GM18498 (cell line): Measurements from ENCODE around the gene CIPC.
A peak's percentile ranks its signal among the peaks of the same experiment; 100 is the strongest.

ENCODE experiments used
- ATAC-seq: cut with Tn5 transposase; IDR thresholded peaks from one replicate; pipeline ENCODE4 v1.9.1; 2021; ENCODE audit warnings: mild to moderate bottlenecking, moderate library complexity; ENCODE audit not compliant: unreplicated experiment

CIPC gene

DNA sequence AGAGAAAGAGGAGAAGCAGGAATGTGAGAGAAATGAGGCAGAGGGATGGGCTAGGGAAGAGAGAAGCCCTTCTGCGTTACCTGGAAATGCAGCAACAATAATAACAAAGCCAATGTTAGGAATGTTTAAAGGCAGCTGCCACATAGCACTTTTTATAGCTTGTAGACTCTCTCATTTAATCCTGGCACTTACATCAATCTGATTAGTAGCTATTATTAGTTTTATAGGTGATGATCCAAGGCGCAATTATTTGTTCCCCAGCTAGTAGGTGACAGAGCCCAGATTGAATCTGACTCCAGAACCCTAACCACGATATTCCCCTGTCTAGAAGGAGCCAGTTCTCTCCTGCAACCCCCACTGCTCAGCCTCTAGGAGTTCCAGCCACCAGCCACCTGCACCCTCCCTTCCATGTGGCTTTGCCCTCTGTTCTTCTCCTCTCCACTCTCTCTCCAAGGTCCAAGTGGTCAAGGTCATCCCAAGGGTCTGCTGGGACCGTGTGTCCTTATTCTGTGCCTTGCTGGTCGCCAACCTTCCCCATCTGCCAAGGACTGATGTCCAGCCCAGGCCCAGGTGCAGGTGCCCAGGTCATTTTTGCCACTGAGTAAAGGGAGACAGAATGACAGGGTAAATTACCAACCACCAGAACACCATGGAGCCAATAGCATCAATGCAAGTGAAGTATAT is 29.4 kb upstream of the CIPC start:
- ATAC-seq = no peak

DNA sequence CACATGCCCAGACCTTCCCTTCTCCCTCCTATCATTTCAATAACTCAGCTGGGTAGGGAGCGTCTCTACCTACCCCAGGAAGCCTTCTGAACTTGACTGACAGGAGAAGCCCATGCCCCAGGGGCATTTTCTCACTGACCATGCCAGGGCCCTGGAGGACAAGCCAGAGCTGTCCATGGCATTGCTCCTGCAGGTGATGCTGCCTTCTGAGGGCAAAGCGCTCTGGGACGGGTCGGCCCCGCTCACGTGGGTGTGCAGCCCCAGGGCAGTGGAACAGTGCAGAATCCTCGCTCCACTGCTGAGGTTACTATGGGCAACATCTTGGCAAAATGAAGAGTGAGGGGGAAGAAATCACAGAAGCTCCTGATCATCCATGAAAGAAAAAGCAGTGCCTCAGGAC is 28.5 kb upstream of the CIPC start:
- ATAC-seq = no peak

GRCh38 chr14:77071938-77072388 is 26.1 kb upstream of the CIPC start:
- no peak for ATAC-seq

GRCh38 chr14:77074969-77075368 is 23.1 kb upstream of the CIPC start:
- ATAC-seq = no peak

- ATAC-seq = no peak
Measured at GRCh38 chr14:77076113-77076631, 21.9 kb upstream of the CIPC start.

DNA sequence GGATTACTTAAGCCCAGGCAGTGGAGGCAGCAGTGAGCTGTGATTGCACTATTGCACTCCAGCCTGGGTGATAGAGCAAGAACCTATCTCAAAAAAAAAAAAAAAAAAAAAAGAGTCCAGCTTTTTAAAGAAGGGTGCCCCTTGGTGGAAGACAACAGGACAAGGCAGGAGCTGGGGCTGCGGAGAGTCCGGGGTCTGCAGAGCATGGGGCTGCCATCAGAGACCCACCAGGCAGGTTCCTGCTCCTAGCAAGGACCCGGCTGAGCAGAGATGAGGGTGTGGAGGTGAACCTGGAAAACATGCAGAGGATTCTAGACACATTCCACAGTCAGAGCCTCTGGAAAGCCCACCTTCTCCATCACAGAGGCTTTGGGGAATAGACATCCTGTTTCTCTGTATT is 21.0 kb upstream of the CIPC start:
- ATAC-seq = no peak

- no peak for ATAC-seq
Measured at GRCh38 chr14:77082356-77082755, 15.7 kb upstream of the CIPC start.

GRCh38 chr14:77083082-77083481 is 15.0 kb upstream of the CIPC start:
- no peak for ATAC-seq

GRCh38 chr14:77084985-77085384 is 13.1 kb upstream of the CIPC start:
- ATAC-seq = no peak

- no peak for ATAC-seq
Measured at GRCh38 chr14:77085538-77085937, 12.5 kb upstream of the CIPC start.

- peak; percentile 64 for ATAC-seq
Measured at GRCh38 chr14:77086017-77086727, 11.9 kb upstream of the CIPC start.

GRCh38 chr14:77086951-77087350 is 11.1 kb upstream of the CIPC start:
- ATAC-seq = no peak

DNA sequence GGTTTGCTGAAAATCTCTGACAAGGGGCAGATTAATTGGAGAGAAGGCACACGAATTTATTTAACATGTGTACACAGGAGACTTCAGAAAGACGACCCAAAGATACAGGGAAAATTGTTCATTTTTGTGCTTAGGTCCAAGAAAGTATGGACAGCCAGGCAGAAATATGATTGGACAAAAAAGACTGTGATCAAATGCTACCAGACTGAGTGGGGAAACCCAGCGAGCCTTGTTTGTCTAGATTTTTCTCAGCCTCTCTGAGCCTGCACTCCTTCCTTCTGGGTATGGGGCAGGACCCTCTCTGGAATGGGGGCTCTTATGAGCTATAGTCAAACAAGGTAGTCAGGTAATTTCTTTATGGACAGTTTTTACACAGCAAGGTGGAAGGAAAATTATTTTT is 10.4 kb upstream of the CIPC start:
- ATAC-seq = no peak

- ATAC-seq = no peak
Measured at GRCh38 chr14:77088219-77088618, 9.8 kb upstream of the CIPC start.

- no peak for ATAC-seq
Measured at GRCh38 chr14:77088645-77089044, 9.4 kb upstream of the CIPC start.

DNA sequence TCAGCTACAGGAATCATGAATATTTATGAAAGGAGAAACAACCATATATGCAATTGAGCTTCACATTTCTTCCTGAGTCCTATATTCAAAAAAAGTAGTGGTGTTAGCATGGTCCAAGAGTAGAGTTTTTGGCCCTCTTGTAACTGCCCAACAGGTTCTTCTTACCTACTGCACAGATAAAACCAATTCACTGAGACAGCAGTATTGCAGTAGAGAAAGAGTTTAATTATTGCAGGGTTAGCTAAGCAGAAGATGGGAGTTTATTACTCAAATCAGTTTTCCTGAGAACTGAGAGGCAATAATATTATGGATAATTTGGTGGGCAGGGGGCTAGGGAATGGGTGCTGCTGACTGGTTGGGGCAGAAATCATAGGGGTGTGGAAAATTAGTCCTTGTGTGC is 6.5 kb upstream of the CIPC start:
- ATAC-seq = no peak

GRCh38 chr14:77092676-77093075 is 5.4 kb upstream of the CIPC start:
- no peak for ATAC-seq

- ATAC-seq = no peak
Measured at GRCh38 chr14:77094672-77095284, 3.3 kb upstream of the CIPC start.

DNA sequence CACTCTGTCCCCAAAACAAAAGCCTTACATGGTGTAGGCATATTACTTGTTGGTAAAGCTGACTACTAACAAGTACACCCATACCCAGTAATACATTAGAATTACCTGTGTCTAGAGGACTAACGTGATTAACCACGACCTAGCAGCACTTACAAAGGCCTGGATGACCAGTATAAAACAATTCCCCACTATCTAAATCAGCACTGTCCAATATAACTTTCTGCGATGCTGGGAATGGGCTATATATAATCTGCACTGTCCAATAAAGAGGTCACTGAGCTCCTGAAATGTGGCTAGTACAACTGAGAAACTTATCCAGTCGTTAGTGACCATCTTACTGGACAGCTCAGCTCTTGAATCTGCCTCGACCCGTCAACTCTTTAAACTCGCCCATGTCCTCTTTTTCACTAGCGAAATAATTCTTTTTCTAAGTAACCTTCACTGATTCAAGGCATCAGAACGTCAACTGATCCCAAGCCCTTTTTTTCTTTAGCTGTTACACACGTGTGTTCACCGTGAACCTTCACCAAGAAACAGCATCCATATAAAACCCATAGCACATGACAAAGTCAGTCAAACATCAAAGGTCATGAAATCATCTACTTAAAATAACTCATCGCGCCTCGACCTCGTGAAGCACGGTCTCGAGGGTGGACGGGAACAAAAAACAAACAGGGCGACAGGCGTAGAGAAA is 905 bp upstream of the CIPC start:
- ATAC-seq = no peak

- ATAC-seq = no peak
Measured at GRCh38 chr14:77098529-77099353, 683 bp downstream of the CIPC start.
